Activated CD4-positive, alpha-beta T cell treated with anti-CD3 and anti-CD28 coated beads for 36 hours (primary cell): Measurements from ENCODE around the gene CUTA. TPM values are rescaled to one million over a fixed set of nuclear protein-coding genes. Genes with fewer than 3 reads are reported as not detected.

ENCODE experiments used
- ATAC-seq: fragments of 200-7000 bp; cut with Tn5 transposase; one replicate; pipeline ENCODE4 v1.10.0; 2021; ENCODE audit warnings: mild to moderate bottlenecking, moderate library complexity
- CTCF ChIA-PET: fragments of 350-600 bp; sonication (Branson Sonifier 250); formaldehyde crosslinking; loops from one replicate; lab custom pipeline; 2021; ENCODE audit warnings: antibody characterized with exemption; lab: Charles Lee
- POLR2A ChIA-PET: fragments of 350-600 bp; sonication (Branson Sonifier 250); formaldehyde crosslinking; loops from one replicate; lab custom pipeline; 2021; ENCODE audit warnings: antibody characterized with exemption, inconsistent platforms; lab: Charles Lee
- DNase-seq: peaks from one replicate; pipeline ENCODE4 v3.0.0-alpha.2; 2020
- H3K27ac Mint-ChIP-seq: one replicate; pipeline ENCODE4 v1.8.0; 2021; ENCODE audit warnings: mixed read lengths
- H3K27me3 Mint-ChIP-seq: one replicate; pipeline ENCODE4 v1.8.0; 2021; ENCODE audit warnings: mixed read lengths
- H3K36me3 Mint-ChIP-seq: one replicate; pipeline ENCODE4 v1.8.0; 2021; ENCODE audit warnings: low read depth, mixed read lengths
- H3K4me1 Mint-ChIP-seq: one replicate; pipeline ENCODE4 v1.8.0; 2021; ENCODE audit warnings: mixed read lengths
- H3K4me3 Mint-ChIP-seq: one replicate; pipeline ENCODE4 v1.8.0; 2021; ENCODE audit warnings: mild to moderate bottlenecking, moderate library complexity, mixed read lengths
- H3K9me3 Mint-ChIP-seq: one replicate; pipeline ENCODE4 v1.8.0; 2021; ENCODE audit warnings: low read depth, mixed read lengths
- intact Hi-C, 2 experiments: fragments of 100-400 bp; cut with DNase I in 1 of 2; cut with micrococcal nuclease in 1 of 2; formaldehyde crosslinking; loops; one replicate each; pipeline versions ENCODE4 v1.14.2 to v1.15.1; 2022 to 2024; cut with DNase I, micrococcal nuclease
- total RNA-seq, 2 experiments: library from RNA; stranded (reverse); gene quantifications; one replicate each; pipeline ENCODE4 v1.2.3, GENCODE V29; 2021

The CUTA gene
- total RNA-seq, 2 experiments from 2014 or later, result 154 to 188 TPM

DNA sequence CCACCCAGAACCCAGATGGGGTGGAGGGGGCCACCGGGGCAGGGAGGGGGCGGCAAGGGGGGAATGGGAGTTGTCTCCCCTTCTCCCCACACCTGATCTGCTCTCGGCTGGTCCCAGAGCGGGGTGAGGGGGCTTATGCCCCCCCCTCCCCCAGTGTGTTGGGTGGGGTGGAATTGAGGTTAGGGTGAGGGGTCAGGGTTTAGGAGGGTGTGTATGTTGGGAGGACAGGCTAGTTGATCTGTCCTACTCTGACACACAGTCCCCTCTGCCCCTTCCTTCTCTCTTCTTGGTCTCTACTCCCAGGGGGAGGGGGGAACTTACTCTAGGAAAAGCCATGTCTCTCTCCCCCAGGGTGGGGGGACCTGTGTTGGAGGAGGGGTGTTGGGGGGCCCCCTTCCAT lies 34.6 kb upstream of the CUTA start:
- Mint-ChIP-seq H3K27ac (no peak overlapping the region), H3K4me3 (no peak overlapping the region), H3K27me3 (no peaks in the 10 kb centered on the region), H3K4me1 (peaks cover 27% of the 10 kb centered on the region), H3K36me3 (peaks cover 26% of the 10 kb centered on the region), H3K9me3 (no peaks in the 10 kb centered on the region)
- DNase-seq (no peak), ATAC-seq (no peak)
- CTCF ChIA-PET, result no interaction called here
- intact Hi-C loops, result loop anchor here (5.0 kb wide), 2 partner anchors 240 to 250 kb away; no protein-coding TSS in a partner anchor
- POLR2A ChIA-PET, result no interaction called here

DNA sequence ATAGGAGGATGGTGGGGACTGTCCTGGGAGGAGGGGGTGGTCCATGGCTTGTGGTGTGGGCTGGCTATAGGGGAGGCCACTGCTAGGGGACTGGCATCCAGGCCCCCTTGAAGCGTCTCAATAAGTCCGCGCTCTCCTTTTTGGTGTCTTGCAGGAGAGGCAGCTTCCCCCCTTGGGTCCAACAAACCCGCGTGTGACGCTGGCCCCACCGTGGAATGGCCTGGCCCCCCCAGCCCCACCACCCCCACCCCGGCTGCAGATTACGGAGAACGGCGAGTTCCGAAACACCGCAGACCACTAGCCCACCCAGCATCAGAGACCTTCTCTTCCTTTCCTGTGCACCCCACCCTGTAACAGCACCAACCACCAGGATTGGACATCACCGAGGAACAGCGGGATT lies 33.7 kb upstream of the CUTA start:
- no peaks in the 10 kb centered on the region for H3K27me3 Mint-ChIP-seq
- peaks cover 19% of the 10 kb centered on the region for H3K4me1 Mint-ChIP-seq
- DNase-seq (no peak), ATAC-seq (no peak)
- ChIA-PET CTCF (no interaction called here), POLR2A (no interaction called here)
- H3K36me3 Mint-ChIP-seq, result peaks cover 22% of the 10 kb centered on the region
- intact Hi-C loops, result loop anchor here (5.0 kb wide), 2 partner anchors 241 to 251 kb away; no protein-coding TSS in a partner anchor
- H3K9me3 Mint-ChIP-seq, result no peaks in the 10 kb centered on the region
- H3K27ac Mint-ChIP-seq, result no peak overlapping the region
- H3K4me3 Mint-ChIP-seq, result no peak overlapping the region

DNA sequence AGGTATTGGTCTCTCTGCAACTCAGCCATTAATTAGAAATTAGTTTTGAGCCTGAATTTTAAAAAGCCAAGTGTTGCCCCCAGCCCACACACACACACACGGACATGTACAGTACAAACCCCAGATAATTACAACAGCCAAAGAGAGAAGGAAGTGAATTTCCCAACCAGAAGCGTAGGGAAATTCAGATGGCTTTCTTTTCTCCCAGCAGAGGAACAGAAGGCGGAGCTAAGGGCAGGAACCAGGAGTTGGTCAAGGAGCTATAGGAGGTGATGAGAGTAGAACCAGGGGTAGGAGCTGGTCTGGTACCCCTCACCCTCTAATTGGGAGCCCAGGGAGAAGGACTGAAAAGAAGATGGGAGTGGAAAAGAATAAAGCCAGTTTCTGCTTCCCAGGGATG lies 32.5 kb upstream of the CUTA start:
- intact Hi-C loops, result loop anchor here (5.0 kb wide), 2 partner anchors 242 to 252 kb away; no protein-coding TSS in a partner anchor
- ChIA-PET POLR2A (interaction anchor here (1.0 to 1.2 kb wide), 2 partner anchors 9 to 125 kb away, joined by 3 read pairs; no protein-coding TSS in a partner anchor), CTCF (interaction anchor here (0.7 to 1.2 kb wide), 2 partner anchors 9 to 251 kb away, joined by 3 read pairs; no protein-coding TSS in a partner anchor)
- Mint-ChIP-seq H3K27ac (peak overlapping the region; percentile 19), H3K27me3 (no peaks in the 10 kb centered on the region), H3K4me1 (peaks cover 13% of the 10 kb centered on the region), H3K4me3 (no peak overlapping the region), H3K9me3 (no peaks in the 10 kb centered on the region), H3K36me3 (peaks cover 20% of the 10 kb centered on the region)
- ATAC-seq (no peak), DNase-seq (no peak)

DNA sequence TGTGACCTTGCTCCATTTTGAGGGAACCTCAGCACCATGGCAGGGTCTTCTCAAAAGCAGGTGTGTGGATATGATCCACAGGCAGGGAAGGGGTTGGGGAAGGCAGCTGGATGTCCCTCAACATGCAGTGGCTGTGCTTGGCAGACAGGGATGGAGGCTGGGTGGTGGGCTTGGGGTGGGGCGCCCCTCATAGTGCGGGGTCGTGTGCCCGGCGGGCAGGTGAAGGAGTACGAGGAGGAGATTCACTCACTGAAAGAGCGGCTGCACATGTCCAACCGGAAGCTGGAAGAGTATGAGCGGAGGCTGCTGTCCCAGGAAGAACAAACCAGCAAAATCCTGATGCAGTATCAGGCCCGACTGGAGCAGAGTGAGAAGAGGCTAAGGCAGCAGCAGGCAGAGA lies 28.4 kb upstream of the CUTA start:
- H3K36me3 Mint-ChIP-seq, result peaks cover 32% of the 10 kb centered on the region
- DNase-seq (no peak), ATAC-seq (no peak)
- no peak overlapping the region for H3K4me3 Mint-ChIP-seq
- intact Hi-C loops, result no loop called here
- no peaks in the 10 kb centered on the region for H3K9me3 Mint-ChIP-seq
- no peaks in the 10 kb centered on the region for H3K27me3 Mint-ChIP-seq
- ChIA-PET POLR2A (interaction anchor here (0.6 kb wide), 1 partner anchor 8 kb away, joined by 3 read pairs; the partner anchor contains the start of gene ZBTB9), CTCF (no interaction called here)
- H3K4me1 Mint-ChIP-seq, result no peaks in the 10 kb centered on the region
- no peak overlapping the region for H3K27ac Mint-ChIP-seq

DNA sequence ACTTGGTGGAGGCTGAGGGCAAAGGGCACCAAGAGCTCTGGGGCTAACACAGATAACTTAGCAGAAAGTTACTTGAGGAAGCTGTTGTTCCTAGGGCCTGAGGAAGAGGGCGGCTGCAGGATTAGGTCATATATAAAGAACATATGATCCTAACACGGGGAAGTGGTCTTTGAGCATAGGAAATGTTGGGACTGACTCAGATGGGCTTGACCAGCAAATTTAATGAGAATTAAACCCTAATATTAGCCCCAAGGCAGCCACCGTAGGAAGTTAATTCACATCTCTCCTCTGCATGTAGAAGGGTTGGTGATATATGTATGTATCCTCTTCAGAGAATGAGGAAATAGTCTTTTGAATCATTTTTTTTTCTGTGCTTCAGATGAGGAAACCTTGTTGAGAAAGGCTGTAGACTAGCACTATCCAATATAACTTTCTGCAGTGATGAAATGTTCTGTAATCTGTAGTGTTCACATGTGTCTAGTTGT lies 27.3 kb upstream of the CUTA start:
- Mint-ChIP-seq H3K9me3 (no peaks in the 10 kb centered on the region), H3K4me3 (no peak overlapping the region), H3K27me3 (no peaks in the 10 kb centered on the region), H3K36me3 (peaks cover 32% of the 10 kb centered on the region), H3K27ac (no peak overlapping the region), H3K4me1 (no peaks in the 10 kb centered on the region)
- CTCF ChIA-PET, result interaction anchor here (0.6 kb wide), 2 partner anchors 34 to 618 kb away, joined by 3 read pairs; no protein-coding TSS in a partner anchor
- ATAC-seq (no peak), DNase-seq (no peak)
- intact Hi-C loops, result no loop called here
- POLR2A ChIA-PET, result no interaction called here

DNA sequence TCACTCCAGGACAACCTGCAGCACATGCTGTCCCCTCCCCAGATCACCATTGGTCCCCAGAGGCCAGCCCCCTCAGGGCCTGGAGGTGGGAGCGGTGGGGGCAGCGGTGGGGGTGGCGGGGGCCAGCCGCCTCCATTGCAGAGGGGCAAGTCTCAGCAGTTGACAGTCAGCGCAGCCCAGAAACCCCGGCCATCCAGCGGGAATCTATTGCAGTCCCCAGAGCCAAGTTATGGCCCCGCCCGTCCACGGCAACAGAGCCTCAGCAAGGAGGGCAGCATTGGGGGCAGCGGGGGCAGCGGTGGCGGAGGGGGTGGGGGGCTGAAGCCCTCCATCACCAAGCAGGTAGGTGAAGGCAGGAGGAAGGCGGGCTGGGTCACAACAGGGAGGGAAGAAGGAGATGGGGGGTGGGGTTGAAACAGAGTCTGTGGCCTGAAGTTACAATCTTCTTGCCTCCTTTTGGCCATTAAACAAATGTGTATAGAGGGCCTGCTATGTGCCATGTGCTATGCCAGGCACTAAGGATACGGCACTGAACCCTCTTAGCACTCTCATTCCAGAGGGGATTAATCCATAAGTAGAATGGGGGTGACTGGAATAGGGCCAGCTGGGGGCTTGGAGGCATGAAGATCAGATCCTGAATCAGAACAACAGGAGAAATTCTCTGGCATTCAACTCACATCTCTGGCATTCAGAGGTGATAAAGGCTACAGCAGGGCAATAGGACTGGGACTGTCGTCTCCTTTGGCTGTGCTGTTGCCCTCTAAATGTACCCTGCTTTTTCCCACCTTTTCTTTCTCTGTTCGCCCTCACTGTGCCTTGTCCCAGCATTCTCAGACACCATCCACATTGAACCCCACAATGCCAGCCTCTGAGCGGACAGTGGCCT lies 26.0 kb upstream of the CUTA start:
- H3K27me3 Mint-ChIP-seq, result no peaks in the 10 kb centered on the region
- ChIA-PET POLR2A (interaction anchor here (0.6 kb wide), 1 partner anchor 13 kb away, joined by 4 read pairs; no protein-coding TSS in a partner anchor), CTCF (interaction anchor here (1.1 kb wide), 1 partner anchor 13 kb away, joined by 3 read pairs; no protein-coding TSS in a partner anchor)
- DNase-seq, result no peak
- H3K4me3 Mint-ChIP-seq, result no peak overlapping the region
- intact Hi-C loops, result no loop called here
- H3K4me1 Mint-ChIP-seq, result peaks cover 4% of the 10 kb centered on the region
- no peaks in the 10 kb centered on the region for H3K9me3 Mint-ChIP-seq
- no peak for ATAC-seq
- H3K36me3 Mint-ChIP-seq, result peaks cover 32% of the 10 kb centered on the region
- no peak overlapping the region for H3K27ac Mint-ChIP-seq

DNA sequence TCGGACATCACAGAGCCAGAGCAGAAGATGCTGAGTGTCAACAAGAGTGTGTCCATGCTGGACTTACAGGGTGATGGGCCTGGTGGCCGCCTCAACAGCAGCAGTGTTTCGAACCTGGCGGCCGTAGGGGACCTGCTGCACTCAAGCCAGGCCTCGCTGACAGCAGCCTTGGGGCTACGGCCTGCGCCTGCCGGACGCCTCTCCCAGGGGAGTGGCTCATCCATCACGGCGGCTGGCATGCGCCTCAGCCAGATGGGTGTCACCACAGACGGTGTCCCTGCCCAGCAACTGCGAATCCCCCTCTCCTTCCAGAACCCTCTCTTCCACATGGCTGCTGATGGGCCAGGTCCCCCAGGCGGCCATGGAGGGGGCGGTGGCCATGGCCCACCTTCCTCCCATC lies 25.1 kb upstream of the CUTA start:
- H3K27me3 Mint-ChIP-seq, result no peaks in the 10 kb centered on the region
- ChIA-PET POLR2A (no interaction called here), CTCF (no interaction called here)
- H3K4me1 Mint-ChIP-seq, result peaks cover 4% of the 10 kb centered on the region
- H3K36me3 Mint-ChIP-seq, result peaks cover 35% of the 10 kb centered on the region
- intact Hi-C loops, result no loop called here
- no peaks in the 10 kb centered on the region for H3K9me3 Mint-ChIP-seq
- no peak overlapping the region for H3K27ac Mint-ChIP-seq
- ATAC-seq (no peak), DNase-seq (no peak)
- no peak overlapping the region for H3K4me3 Mint-ChIP-seq

DNA sequence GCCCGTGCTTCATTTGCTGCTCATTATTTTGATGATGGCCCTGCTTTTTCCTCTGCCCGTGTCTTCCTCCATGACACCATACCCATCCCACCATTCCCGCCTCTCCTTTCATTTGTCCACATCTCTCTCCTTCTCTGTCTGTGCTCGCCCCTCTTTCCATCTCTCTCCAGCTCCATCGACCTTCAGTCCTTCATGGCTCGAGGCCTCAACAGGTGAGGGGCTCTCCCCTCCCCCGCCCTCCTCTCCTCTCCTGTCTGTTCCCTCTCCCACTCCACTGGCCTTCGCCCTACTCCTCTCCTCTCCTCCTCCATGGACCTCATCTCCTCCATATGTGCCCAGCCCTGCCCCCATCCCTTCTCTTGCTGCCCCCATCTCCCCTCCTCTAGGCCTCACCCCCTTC lies 24.4 kb upstream of the CUTA start:
- peaks cover 4% of the 10 kb centered on the region for H3K4me1 Mint-ChIP-seq
- H3K9me3 Mint-ChIP-seq, result no peaks in the 10 kb centered on the region
- H3K27ac Mint-ChIP-seq, result peak overlapping the region; percentile 28
- ATAC-seq (no peak), DNase-seq (no peak)
- no peak overlapping the region for H3K4me3 Mint-ChIP-seq
- intact Hi-C loops, result no loop called here
- no peaks in the 10 kb centered on the region for H3K27me3 Mint-ChIP-seq
- CTCF ChIA-PET, result no interaction called here
- H3K36me3 Mint-ChIP-seq, result peaks cover 36% of the 10 kb centered on the region
- POLR2A ChIA-PET, result no interaction called here

DNA sequence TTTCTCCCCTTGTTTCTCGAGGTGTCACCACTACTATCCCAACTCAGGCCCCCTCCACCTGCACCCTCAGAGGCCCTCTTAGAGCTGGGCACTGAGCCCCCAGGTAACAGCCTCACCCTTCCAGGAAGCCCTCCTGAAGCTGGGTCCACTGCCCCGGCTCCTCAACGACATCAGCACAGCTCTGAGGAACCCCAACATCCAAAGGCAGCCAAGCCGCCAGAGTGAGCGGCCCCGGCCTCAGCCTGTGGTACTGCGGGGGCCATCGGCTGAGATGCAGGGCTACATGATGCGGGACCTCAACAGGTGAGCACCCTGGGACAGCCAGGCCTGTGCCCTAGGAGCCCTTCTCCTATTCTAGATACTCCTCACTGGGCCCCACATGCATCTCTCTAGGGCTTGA lies 23.6 kb upstream of the CUTA start:
- H3K27me3 Mint-ChIP-seq, result no peaks in the 10 kb centered on the region
- intact Hi-C loops, result no loop called here
- ChIA-PET POLR2A (interaction anchor here (0.7 kb wide), 2 partner anchors 9 to 129 kb away, joined by 3 read pairs; no protein-coding TSS in a partner anchor), CTCF (interaction anchor here (0.9 kb wide), 1 partner anchor 9 kb away, joined by 3 read pairs; no protein-coding TSS in a partner anchor)
- no peak overlapping the region for H3K4me3 Mint-ChIP-seq
- ATAC-seq, result no peak
- peaks cover 4% of the 10 kb centered on the region for H3K4me1 Mint-ChIP-seq
- H3K36me3 Mint-ChIP-seq, result peaks cover 31% of the 10 kb centered on the region
- DNase-seq, result no peak
- H3K9me3 Mint-ChIP-seq, result no peaks in the 10 kb centered on the region
- H3K27ac Mint-ChIP-seq, result no peak overlapping the region

DNA sequence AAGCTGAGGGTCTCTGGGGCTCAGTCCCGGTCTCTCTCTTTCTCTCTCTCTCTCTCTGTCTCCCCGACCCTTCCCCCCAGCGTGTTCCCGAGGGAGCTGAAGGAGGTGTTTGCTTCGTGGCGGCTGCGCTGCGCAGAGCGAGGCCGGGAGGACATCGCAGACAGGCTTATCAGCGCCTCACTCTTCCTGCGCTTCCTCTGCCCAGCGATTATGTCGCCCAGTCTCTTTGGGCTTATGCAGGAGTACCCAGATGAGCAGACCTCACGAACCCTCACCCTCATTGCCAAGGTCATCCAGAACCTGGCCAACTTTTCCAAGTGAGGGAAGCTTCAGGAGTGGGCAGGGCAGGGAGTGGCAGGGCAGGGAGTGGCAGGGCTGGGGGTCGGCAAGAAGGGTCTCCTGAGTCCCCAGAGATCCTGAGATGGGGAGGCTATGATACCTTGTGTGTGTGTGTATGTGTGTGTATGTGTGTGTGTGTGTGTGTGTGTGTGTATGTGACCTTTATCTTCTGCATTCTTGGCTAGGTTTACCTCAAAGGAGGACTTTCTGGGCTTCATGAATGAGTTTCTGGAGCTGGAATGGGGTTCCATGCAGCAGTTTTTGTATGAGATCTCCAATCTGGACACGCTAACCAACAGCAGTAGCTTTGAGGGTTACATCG lies 22.9 kb upstream of the CUTA start:
- Mint-ChIP-seq H3K4me3 (no peak overlapping the region), H3K27me3 (no peaks in the 10 kb centered on the region), H3K36me3 (peaks cover 29% of the 10 kb centered on the region), H3K4me1 (peaks cover 4% of the 10 kb centered on the region), H3K27ac (no peak overlapping the region), H3K9me3 (no peaks in the 10 kb centered on the region)
- DNase-seq (no peak), ATAC-seq (no peak)
- ChIA-PET POLR2A (interaction anchor here (0.7 kb wide), 1 partner anchor 9 kb away, joined by 3 read pairs; no protein-coding TSS in a partner anchor), CTCF (interaction anchor here (0.8 to 0.9 kb wide), 2 partner anchors 10 to 135 kb away, joined by 3 read pairs; no protein-coding TSS in a partner anchor)
- intact Hi-C loops, result no loop called here

DNA sequence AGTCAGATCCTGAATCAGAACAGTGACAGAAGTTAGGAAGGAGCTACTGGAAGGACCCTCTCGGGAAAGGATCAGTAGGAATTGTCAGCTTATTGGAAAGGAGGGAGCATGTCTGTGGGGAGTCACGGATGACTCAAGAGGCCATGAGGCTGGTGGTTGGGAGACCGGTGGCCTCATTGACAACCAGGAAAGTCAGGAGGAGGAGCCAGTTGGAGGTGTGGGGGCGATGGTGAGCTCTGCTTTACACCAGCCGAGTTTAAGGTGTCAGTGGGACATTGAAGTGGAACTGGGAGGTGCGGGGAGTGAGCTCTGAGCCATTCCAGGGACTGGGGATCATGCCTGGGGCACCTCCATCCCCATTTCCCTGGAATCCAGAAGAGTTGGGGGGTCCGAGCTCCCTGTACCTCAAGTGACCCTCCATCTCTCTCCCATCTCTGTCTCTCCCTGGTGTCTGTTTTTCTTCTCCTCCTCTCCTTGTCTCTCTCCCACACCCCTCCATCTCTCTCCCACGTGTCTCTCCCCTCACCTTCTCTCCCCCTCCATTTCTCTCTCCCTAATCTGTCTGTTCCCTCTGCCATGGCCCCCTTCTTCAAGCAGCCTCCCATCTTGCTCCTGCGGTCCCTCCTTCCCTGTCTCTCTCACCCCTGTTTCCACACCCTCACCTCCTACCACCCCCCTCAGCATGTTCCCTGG lies 22.2 kb upstream of the CUTA start:
- peak overlapping the region; percentile 51 for H3K27ac Mint-ChIP-seq
- H3K4me3 Mint-ChIP-seq, result no peak overlapping the region
- CTCF ChIA-PET, result interaction anchor here (0.8 kb wide), 1 partner anchor 136 kb away, joined by 3 read pairs; no protein-coding TSS in a partner anchor
- no peaks in the 10 kb centered on the region for H3K9me3 Mint-ChIP-seq
- intact Hi-C loops, result no loop called here
- peaks cover 4% of the 10 kb centered on the region for H3K4me1 Mint-ChIP-seq
- no peaks in the 10 kb centered on the region for H3K27me3 Mint-ChIP-seq
- POLR2A ChIA-PET, result no interaction called here
- peaks cover 27% of the 10 kb centered on the region for H3K36me3 Mint-ChIP-seq
- ATAC-seq, result no peak
- no peak for DNase-seq
